Activated naive CD8-positive, alpha-beta T cell treated with anti-CD3 and anti-CD28 coated beads for 36 hours (primary cell): ENCODE results near the gene ARFGAP3. TPM values are rescaled to one million over a fixed set of nuclear protein-coding genes. Genes with fewer than 3 reads are reported as not detected.

Experiments
- DNase-seq: peaks from one replicate; pipeline ENCODE4 v3.0.0; 2021
- H3K27ac Mint-ChIP-seq: one replicate; pipeline ENCODE4 v1.8.0; 2022; ENCODE audit warnings: mild to moderate bottlenecking, moderate library complexity, mixed read lengths
- H3K27me3 Mint-ChIP-seq: one replicate; pipeline ENCODE4 v1.8.0; 2022; ENCODE audit warnings: mild to moderate bottlenecking, mixed read lengths
- H3K36me3 Mint-ChIP-seq: one replicate; pipeline ENCODE4 v1.8.0; 2021; ENCODE audit warnings: mild to moderate bottlenecking, mixed read lengths
- H3K4me1 Mint-ChIP-seq: one replicate; pipeline ENCODE4 v1.8.0; 2021; ENCODE audit warnings: mixed read lengths
- H3K4me3 Mint-ChIP-seq: one replicate; pipeline ENCODE4 v1.8.0; 2022; ENCODE audit warnings: mild to moderate bottlenecking, moderate library complexity, mixed read lengths
- H3K9me3 Mint-ChIP-seq: one replicate; pipeline ENCODE4 v1.8.0; 2022; ENCODE audit warnings: mixed read lengths
- total RNA-seq, 2 experiments: library from RNA; stranded (reverse); gene quantifications; one replicate each; pipeline ENCODE4 v1.2.3, GENCODE V29; 2021

The ARFGAP3 gene
- total RNA-seq, 2 experiments from 2014 or later: 27.2 to 29.1 TPM

DNA sequence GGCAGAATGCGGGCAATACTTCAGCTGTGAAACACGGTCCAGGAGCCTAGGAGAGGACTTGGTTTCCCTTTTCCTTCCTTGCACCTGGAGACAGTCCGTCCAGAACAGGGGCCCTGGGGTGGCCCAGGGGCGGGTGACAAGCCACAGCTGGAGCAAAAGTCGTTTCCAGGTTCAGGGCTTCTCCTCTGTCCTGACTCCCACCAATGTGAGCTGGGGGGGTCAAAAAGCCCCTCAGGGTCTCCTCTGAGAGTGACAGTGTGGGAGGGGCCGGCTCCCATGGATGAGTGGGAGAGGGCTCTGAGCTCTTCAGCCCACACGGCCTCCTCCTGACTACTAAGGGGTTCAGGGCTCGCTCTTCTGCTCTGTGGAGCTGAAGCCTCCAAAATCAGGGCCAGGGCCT lies 20.1 kb upstream of the ARFGAP3 start:
- Mint-ChIP-seq H3K9me3 (no peaks in the 10 kb centered on the region), H3K4me1 (peaks cover 2% of the 10 kb centered on the region), H3K36me3 (peaks cover 7% of the 10 kb centered on the region), H3K27ac (no peak overlapping the region), H3K27me3 (no peaks in the 10 kb centered on the region), H3K4me3 (no peak overlapping the region)
- no peak for DNase-seq

- DNase-seq: no peak
- peaks cover 7% of the 10 kb centered on the region for H3K36me3 Mint-ChIP-seq
- H3K27me3 Mint-ChIP-seq: no peaks in the 10 kb centered on the region
- no peak overlapping the region for H3K4me3 Mint-ChIP-seq
- peaks cover 2% of the 10 kb centered on the region for H3K4me1 Mint-ChIP-seq
- no peaks in the 10 kb centered on the region for H3K9me3 Mint-ChIP-seq
- H3K27ac Mint-ChIP-seq: no peak overlapping the region
These were observed 19.0 kb upstream of the ARFGAP3 start for GRCh38 chr22:42876041-42876440.

- DNase-seq: no peak
- Mint-ChIP-seq H3K4me3 (no peak overlapping the region), H3K4me1 (peaks cover 2% of the 10 kb centered on the region), H3K27ac (no peak overlapping the region), H3K36me3 (peaks cover 7% of the 10 kb centered on the region), H3K9me3 (no peaks in the 10 kb centered on the region), H3K27me3 (no peaks in the 10 kb centered on the region)
These were observed 16.9 kb upstream of the ARFGAP3 start for GRCh38 chr22:42874010-42874409.

DNA sequence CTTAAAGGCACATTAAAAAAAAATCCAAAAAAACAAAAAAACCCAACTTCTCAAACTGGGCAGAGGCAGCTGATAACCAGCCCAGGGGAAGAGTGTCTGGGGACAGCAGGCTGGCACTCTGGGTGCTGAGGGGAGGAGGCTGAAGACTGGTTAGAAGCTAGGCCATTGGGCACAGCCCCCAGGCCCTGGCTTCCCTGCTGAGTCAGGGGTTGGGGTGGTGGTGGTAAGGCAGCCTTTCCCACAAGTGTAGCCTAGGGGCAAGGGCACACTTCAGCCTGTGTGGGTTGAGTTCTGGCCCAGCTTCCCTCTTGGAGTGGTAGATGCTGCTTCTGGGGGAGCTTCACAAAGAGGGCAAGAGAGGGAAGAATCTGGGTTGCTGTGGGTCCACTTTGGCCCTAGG lies 16.3 kb upstream of the ARFGAP3 start:
- Mint-ChIP-seq H3K27me3 (no peaks in the 10 kb centered on the region), H3K9me3 (no peaks in the 10 kb centered on the region), H3K4me1 (peaks cover 2% of the 10 kb centered on the region), H3K36me3 (peaks cover 7% of the 10 kb centered on the region), H3K27ac (no peak overlapping the region), H3K4me3 (no peak overlapping the region)
- DNase-seq: no peak

GRCh38 chr22:42872821-42873220 lies 15.7 kb upstream of the ARFGAP3 start:
- H3K4me1 Mint-ChIP-seq: peaks cover 3% of the 10 kb centered on the region
- H3K36me3 Mint-ChIP-seq: peaks cover 7% of the 10 kb centered on the region
- no peak overlapping the region for H3K27ac Mint-ChIP-seq
- H3K27me3 Mint-ChIP-seq: no peaks in the 10 kb centered on the region
- no peak overlapping the region for H3K4me3 Mint-ChIP-seq
- DNase-seq: no peak
- H3K9me3 Mint-ChIP-seq: no peaks in the 10 kb centered on the region

GRCh38 chr22:42871146-42872050 lies 14.3 kb upstream of the ARFGAP3 start:
- H3K27me3 Mint-ChIP-seq: no peaks in the 10 kb centered on the region
- no peak overlapping the region for H3K27ac Mint-ChIP-seq
- DNase-seq: no peak
- H3K36me3 Mint-ChIP-seq: peaks cover 3% of the 10 kb centered on the region
- H3K9me3 Mint-ChIP-seq: no peaks in the 10 kb centered on the region
- H3K4me3 Mint-ChIP-seq: no peak overlapping the region
- peaks cover 7% of the 10 kb centered on the region for H3K4me1 Mint-ChIP-seq

DNA sequence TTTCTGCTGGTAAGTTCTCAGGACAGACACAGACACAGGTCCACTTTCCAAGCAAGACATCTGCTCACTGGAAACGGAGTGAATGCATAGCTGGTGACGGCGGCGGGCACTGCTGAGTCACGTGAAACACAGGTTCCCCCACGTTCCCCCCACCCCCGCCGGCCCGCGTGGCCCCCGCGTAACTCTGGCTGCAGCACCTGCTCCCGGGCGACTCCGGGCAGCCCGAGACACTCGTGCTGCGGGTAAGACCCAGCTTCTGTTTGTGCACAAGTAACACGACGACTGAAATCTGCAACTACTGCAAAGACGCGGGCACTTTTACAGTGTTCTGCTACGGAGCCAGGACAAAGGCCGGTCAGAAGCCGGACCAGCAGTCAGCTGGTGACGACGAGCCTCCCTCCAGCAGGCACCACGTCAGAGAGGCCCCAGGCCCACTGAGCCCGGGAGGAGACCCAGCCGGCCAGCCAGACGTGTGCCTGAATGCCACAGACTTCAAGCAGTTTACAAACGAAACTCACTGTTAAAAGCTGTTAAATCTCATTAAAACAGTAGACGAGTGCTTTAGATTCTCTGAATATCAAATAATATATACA lies 12.9 kb upstream of the ARFGAP3 start:
- Mint-ChIP-seq H3K4me1 (peaks cover 5% of the 10 kb centered on the region), H3K4me3 (no peak overlapping the region), H3K36me3 (peaks cover 9% of the 10 kb centered on the region), H3K9me3 (peaks cover 3% of the 10 kb centered on the region), H3K27ac (no peak overlapping the region), H3K27me3 (no peaks in the 10 kb centered on the region)
- no peak for DNase-seq

DNA sequence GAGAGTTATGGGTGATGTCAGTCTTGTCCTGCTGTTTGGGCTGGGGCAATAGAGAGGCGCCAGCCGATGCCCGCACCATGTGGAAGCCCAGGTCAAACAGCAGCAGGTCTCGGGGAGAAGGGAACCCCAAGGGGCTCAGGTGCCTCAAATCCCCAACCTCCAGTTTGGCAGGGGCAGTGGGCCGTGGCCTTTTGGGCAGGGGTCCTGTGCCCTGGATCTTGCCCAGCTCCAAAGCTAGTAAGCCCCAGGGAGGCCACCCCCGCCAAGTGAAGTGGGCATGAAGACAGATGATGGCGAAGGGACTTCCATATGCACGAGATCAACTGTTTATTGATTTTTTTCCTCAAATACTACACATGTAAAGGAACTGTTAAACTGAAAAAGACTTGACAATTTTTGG lies 12.4 kb upstream of the ARFGAP3 start:
- Mint-ChIP-seq H3K36me3 (peaks cover 14% of the 10 kb centered on the region), H3K27ac (no peak overlapping the region), H3K27me3 (no peaks in the 10 kb centered on the region), H3K4me3 (no peak overlapping the region), H3K9me3 (peaks cover 6% of the 10 kb centered on the region), H3K4me1 (peaks cover 9% of the 10 kb centered on the region)
- DNase-seq: no peak

DNA sequence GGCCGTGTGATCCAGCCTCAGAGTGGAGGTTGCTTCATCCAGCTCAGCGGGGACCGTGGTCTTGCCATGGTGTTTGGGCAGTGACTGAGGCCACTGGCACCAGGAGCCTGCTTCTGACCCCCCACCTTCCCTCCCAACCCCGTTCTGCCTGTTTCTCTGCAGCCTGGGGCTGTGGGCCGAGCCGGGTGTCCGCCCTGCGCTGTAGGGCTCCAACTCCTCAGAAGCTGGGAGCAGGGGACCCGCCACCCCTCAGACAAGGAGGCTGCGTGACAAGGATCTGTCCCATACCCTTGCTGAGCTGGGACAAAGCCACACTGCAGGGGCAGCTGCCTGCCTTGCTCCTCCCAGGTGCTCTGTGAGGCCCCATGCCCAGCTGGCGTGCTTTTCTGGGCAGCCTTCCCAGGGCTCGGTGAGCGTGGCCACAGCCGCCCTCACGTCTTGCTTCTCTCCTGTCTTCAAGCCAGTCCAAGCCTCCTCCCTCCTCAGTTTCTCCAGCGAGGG lies 11.7 kb upstream of the ARFGAP3 start:
- Mint-ChIP-seq H3K36me3 (peaks cover 19% of the 10 kb centered on the region), H3K9me3 (peaks cover 9% of the 10 kb centered on the region), H3K4me1 (peaks cover 11% of the 10 kb centered on the region), H3K27me3 (no peaks in the 10 kb centered on the region), H3K4me3 (no peak overlapping the region), H3K27ac (no peak overlapping the region)
- no peak for DNase-seq

GRCh38 chr22:42866100-42866499 lies 9.0 kb upstream of the ARFGAP3 start:
- peaks cover 18% of the 10 kb centered on the region for H3K9me3 Mint-ChIP-seq
- peaks cover 32% of the 10 kb centered on the region for H3K36me3 Mint-ChIP-seq
- DNase-seq: no peak
- H3K27me3 Mint-ChIP-seq: no peaks in the 10 kb centered on the region
- peaks cover 21% of the 10 kb centered on the region for H3K4me1 Mint-ChIP-seq
- H3K4me3 Mint-ChIP-seq: peak overlapping the region; percentile 40
- H3K27ac Mint-ChIP-seq: no peak overlapping the region

- Mint-ChIP-seq H3K27me3 (no peaks in the 10 kb centered on the region), H3K4me3 (no peak overlapping the region), H3K27ac (no peak overlapping the region), H3K4me1 (peaks cover 25% of the 10 kb centered on the region), H3K36me3 (peaks cover 32% of the 10 kb centered on the region), H3K9me3 (peaks cover 18% of the 10 kb centered on the region)
- DNase-seq: no peak
These were observed 8.5 kb upstream of the ARFGAP3 start for GRCh38 chr22:42865536-42865935.

DNA sequence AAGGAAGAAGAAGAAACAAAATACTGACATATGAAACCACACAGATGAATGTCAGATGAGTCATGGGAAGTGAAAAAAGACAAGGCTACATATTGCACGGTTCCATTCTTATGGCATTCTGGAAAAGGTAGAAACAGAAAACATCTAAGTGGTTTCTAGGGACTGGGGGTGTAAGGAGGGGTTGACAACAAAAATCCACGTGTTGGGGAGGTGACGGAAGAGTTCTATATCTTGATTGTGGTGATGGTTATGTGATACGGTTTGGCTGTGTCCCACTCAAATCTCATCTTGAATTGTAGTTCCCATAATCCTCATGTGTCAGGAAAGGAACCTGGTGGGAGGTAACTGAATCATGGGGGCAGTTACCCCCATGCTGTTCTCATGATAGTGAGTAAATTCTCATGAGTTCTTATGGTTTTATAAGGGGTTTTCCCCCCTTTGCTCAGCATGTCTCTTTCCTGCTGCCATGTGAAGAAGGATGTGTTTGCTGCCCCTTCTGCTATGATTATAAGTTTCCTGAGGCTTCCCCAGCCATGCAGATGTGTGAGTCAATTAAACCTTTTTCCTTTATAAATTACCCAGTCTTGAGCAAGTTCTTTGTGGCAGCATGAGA lies 6.4 kb upstream of the ARFGAP3 start:
- H3K4me3 Mint-ChIP-seq: no peak overlapping the region
- DNase-seq: peak; percentile 51
- H3K27me3 Mint-ChIP-seq: no peaks in the 10 kb centered on the region
- H3K27ac Mint-ChIP-seq: peak overlapping the region; percentile 78
- H3K9me3 Mint-ChIP-seq: peaks cover 18% of the 10 kb centered on the region
- H3K36me3 Mint-ChIP-seq: peaks cover 32% of the 10 kb centered on the region
- peaks cover 25% of the 10 kb centered on the region for H3K4me1 Mint-ChIP-seq

- no peaks in the 10 kb centered on the region for H3K27me3 Mint-ChIP-seq
- peak overlapping the region; percentile 25 for H3K27ac Mint-ChIP-seq
These were observed 5.1 kb upstream of the ARFGAP3 start for GRCh38 chr22:42862045-42862734.

DNA sequence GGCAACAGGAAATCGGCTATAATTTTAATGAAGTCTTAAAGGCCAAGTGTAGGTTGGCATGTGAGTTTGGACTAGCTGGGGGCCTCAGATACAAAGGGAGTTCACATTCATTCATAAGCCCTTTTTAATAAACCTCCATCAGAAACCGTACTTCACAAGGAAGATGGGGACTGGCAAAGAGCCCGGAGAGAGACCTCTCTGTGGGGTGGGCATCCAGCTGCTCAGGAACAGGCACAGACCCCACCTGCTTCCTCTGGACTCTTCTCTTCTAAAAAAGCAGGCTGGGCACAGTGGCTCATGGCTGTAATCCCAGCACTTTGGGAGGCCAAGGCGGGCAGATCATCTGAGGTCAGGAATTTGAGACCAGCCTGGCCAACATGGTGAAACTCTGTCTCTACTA lies 3.9 kb upstream of the ARFGAP3 start:
- no peak overlapping the region for H3K4me3 Mint-ChIP-seq
- H3K36me3 Mint-ChIP-seq: peaks cover 35% of the 10 kb centered on the region
- H3K9me3 Mint-ChIP-seq: peaks cover 21% of the 10 kb centered on the region
- H3K27ac Mint-ChIP-seq: no peak overlapping the region
- no peak for DNase-seq
- H3K27me3 Mint-ChIP-seq: no peaks in the 10 kb centered on the region
- peaks cover 20% of the 10 kb centered on the region for H3K4me1 Mint-ChIP-seq

More at GRCh38 chr22:42862045-42862734, 5.1 kb upstream of the ARFGAP3 start:
- H3K4me1 Mint-ChIP-seq: peaks cover 20% of the 10 kb centered on the region
- no peak for DNase-seq
- no peak overlapping the region for H3K4me3 Mint-ChIP-seq
- H3K36me3 Mint-ChIP-seq: peaks cover 35% of the 10 kb centered on the region
- H3K9me3 Mint-ChIP-seq: peaks cover 21% of the 10 kb centered on the region
